Measurements from ENCODE around the gene TGFBR2.

The TGFBR2 gene

DNA sequence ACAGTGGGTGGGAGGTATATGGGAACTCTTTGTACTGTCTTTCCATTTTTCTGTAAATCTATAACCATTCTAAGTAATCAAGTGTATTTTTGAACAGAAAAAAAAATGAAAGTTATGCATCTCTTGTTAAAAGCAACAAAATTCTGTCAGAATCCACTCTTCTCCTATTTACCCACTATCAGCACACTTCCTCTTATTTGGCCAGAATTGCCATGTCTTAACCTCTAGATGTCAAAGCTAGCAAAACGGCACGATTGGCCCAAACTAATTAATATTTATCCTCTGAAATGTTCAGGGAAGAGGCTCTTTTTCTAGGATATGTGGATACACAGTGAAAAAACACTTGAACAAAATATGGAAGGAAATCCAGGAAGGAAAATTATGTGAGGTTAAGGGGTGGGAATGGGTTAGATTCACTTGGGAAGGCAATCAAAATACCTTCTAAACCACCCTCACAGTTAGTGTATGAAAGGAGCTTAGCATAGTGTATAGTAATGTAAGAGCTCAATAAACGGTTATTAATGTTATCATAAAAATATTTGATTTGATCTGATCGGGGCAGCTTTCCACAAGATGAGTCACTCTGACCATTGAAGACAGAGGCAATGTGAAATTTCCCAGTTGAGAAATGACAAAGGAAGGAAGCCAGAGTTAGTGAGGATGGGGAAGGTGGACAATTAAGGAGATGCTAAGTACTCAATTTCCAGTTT is 20.1 kb upstream of the TGFBR2 start:
- H3K4me3 ChIP-seq (replicated peaks; ENCODE audit: low read depth, low read length) = no peak overlapping the region
- DNase-seq (ENCODE audit: extremely low read depth, low read depth) = no peak
- TF ChIP-seq, protein P1, sequence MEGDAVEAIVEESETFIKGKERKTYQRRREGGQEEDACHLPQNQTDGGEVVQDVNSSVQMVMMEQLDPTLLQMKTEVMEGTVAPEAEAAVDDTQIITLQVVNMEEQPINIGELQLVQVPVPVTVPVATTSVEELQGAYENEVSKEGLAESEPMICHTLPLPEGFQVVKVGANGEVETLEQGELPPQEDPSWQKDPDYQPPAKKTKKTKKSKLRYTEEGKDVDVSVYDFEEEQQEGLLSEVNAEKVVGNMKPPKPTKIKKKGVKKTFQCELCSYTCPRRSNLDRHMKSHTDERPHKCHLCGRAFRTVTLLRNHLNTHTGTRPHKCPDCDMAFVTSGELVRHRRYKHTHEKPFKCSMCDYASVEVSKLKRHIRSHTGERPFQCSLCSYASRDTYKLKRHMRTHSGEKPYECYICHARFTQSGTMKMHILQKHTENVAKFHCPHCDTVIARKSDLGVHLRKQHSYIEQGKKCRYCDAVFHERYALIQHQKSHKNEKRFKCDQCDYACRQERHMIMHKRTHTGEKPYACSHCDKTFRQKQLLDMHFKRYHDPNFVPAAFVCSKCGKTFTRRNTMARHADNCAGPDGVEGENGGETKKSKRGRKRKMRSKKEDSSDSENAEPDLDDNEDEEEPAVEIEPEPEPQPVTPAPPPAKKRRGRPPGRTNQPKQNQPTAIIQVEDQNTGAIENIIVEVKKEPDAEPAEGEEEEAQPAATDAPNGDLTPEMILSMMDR (IDR thresholded peaks at IDR 0.05; ENCODE audit: low read depth, low read length, missing control alignments) = no peak

DNA sequence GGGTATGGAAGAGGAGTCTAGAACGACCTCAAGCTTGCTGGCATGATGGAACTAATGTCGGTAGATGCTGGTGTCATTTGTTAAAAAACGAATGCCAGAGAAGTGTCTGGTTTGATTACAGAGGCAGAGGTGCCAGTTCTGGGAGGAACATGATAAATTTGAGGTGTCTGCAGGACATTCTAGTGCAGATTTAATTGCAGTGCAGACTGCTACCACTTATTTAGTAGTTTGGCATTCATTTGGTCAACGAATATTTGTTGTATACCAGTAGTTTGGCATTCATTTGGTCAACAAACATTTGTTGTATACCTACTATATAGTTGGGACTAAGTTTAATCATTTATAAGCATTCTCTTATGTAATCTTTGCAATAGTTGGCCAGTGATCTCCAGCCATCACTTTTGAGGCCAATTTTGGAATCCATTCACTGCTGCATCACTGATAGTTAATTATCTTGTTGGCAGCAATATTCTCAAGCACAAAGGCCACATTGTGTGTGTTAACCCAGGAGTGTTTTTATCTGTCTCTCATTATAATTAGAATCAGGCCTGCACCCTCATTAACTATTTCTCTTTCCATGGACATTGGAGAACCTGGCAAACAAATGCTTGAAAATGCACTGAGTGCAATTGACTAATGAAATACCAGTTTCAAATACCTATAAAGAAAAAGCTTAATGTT is 19.5 kb upstream of the TGFBR2 start:
- DNase-seq (ENCODE audit: extremely low read depth, low read depth) = no peak
- H3K4me3 ChIP-seq (replicated peaks; ENCODE audit: low read depth, low read length) = no peak overlapping the region
- TF ChIP-seq, protein P1 (IDR thresholded peaks at IDR 0.05; ENCODE audit: low read depth, low read length, missing control alignments) = no peak

DNA sequence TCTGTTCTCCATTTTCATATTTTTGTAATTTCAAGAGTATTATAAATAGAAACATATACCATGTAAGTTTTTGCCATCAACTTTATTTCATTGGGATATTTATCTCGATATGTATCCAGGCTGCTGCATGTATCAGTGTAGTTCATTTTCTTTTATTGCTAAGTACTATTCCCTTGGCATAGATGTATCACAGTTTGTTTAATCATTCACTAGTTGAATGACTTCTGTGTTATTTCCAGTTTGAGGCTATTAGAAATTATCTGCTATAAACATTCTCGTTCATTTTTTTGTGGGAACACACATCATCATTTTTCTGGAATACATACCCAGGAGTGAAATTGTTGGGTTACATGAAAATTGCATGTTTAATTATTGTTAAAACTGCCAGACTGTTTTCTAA is 18.5 kb upstream of the TGFBR2 start:
- no peak overlapping the region for H3K4me3 ChIP-seq (replicated peaks; ENCODE audit: low read depth, low read length)
- TF ChIP-seq, protein P1 (IDR thresholded peaks at IDR 0.05; ENCODE audit: low read depth, low read length, missing control alignments) = no peak
- DNase-seq (ENCODE audit: extremely low read depth, low read depth) = no peak

DNA sequence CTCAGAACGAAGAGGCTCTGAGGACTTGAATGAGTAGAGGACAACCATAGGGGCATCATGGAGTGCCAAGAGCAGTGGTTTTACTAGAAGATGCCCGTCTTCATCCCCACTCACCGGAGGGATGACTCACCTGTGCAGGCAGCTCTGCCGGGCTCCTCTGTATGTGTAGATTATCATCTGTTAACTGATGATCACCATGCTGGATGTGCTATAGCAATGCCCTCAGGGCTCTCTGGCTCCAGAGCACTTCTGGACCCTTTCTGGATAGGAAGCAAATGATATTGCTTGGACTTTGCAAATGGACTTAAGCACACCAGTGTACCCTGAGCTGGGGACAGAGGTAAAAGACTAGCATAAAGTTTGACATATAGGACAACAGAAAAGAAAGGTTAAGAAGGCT is 10.2 kb upstream of the TGFBR2 start:
- H3K4me3 ChIP-seq (replicated peaks; ENCODE audit: low read depth, low read length) = no peak overlapping the region
- TF ChIP-seq, protein P1 (IDR thresholded peaks at IDR 0.05; ENCODE audit: low read depth, low read length, missing control alignments) = no peak
- DNase-seq (ENCODE audit: extremely low read depth, low read depth) = no peak

DNA sequence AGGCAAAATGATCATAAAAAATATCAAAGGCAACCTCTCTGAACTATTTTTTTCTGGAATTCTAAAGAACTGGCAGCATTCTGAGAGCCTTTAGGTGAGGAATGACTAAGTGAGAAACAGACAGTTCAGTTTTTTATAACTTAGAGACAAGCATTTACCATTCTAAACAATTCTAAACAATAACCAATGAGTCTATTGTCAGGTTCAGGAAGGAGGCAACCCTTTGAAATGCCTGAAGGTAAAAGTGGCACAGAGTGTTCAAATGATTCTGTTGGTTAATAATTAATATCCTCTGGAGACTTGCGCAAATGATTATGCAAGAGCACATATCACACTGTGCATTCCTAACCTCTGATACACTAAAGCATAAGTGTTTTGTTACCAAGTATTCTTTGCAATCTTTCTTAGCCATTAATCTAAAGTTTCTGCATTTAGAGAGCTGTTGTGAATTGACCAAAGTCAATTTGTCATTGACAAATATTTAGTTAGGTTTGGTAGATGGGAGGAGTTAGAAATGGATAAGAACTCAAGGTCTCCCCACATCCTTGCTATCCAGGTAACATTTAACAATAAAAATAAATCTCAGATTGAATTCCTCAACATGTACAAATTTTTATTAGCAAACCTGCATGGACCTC is 9.2 kb upstream of the TGFBR2 start:
- H3K4me3 ChIP-seq (replicated peaks; ENCODE audit: low read depth, low read length) = no peak overlapping the region
- peak; percentile 33 for DNase-seq (ENCODE audit: extremely low read depth, low read depth)
- TF ChIP-seq, protein P1 (IDR thresholded peaks at IDR 0.05; ENCODE audit: low read depth, low read length, missing control alignments) = no peak

DNA sequence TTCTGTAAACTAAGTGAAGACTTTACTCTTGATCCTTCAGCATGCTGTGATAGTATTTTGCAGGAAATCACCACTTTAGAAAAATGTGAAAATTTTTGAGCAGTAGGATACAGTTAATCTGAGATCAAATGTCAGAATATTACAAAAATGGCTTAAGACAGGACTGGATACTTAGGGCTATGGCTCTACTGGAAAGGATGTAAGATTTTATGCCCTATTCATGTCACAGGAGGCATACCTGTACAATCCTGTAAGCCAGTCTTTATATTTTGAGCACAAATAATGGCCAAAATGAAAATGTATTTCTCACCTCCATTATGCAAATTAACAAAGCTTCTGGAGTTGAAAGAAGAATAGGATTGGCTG is 8.6 kb upstream of the TGFBR2 start:
- TF ChIP-seq, protein P1 (IDR thresholded peaks at IDR 0.05; ENCODE audit: low read depth, low read length, missing control alignments) = no peak
- H3K4me3 ChIP-seq (replicated peaks; ENCODE audit: low read depth, low read length) = no peak overlapping the region
- no peak for DNase-seq (ENCODE audit: extremely low read depth, low read depth)
